ENCODE results near the gene ADAMTS4. TPM values are rescaled to one million over a fixed set of nuclear protein-coding genes. Genes with fewer than 3 reads are reported as not detected.
A peak's percentile ranks its signal among the peaks of the same experiment; 100 is the strongest.

The ADAMTS4 gene
- total and polyA plus RNA-seq, 9 of the 15 experiments (the other 6 are each of a cell fraction or from before 2014, with no cell fraction given): 0.07 to 3.7 (median 0.41) TPM

GRCh38 chr1:161165742-161166668 is 32.8 kb downstream of the ADAMTS4 start, which contains the start of gene PPOX (continued):
- TF ChIP-seq CUX1 (CRISPR knock-in tag; IDR thresholded peaks at IDR 0.05): no peak; the same call in 1 of the 2 replicates
- TF ChIP-seq FOXJ3 (CRISPR knock-in tag; IDR thresholded peaks at IDR 0.05): peak; percentile 84
- TF ChIP-seq SRF (CRISPR knock-in tag; IDR thresholded peaks at IDR 0.05): peak in 1 of 2 experiments; percentile 69; a peak in 1 of 4 replicates
- no peak for TF ChIP-seq POLR3A (IDR thresholded peaks at IDR 0.05; ENCODE audit: borderline replicate concordance, extremely low read depth, insufficient read depth, insufficient read length)
- no peak for TF ChIP-seq ZNF586 (CRISPR knock-in tag; conservative IDR thresholded peaks at IDR 0.05)
- no peak for TF ChIP-seq HDAC8 (tag; IDR thresholded peaks at IDR 0.05)
- TF ChIP-seq ZFP91 (CRISPR knock-in tag; IDR thresholded peaks at IDR 0.05): no peak
- peak; percentile 93; the same call in 1 of the 2 replicates for TF ChIP-seq CHAMP1 (IDR thresholded peaks at IDR 0.05)
- peak; percentile 55; the same call in 1 of the 2 replicates for TF ChIP-seq KAT7 (CRISPR knock-in tag; IDR thresholded peaks at IDR 0.05; ENCODE audit: borderline replicate concordance)
- TF ChIP-seq NCOR1 (IDR thresholded peaks at IDR 0.05): peak; percentile 98
- TF ChIP-seq COPS2 (conservative IDR thresholded peaks at IDR 0.05): no peak
- peak; percentile 76; the same call in 1 of the 2 replicates for TF ChIP-seq ATF6 (CRISPR knock-in tag; IDR thresholded peaks at IDR 0.05)
- TF ChIP-seq BHLHE40 (IDR thresholded peaks at IDR 0.05; ENCODE audit: low read length): peak; percentile 96
